Measurements from ENCODE around the gene OR5AN1.
"Not testable (repeated sequence)": the region's sequence is repeated elsewhere in the genome, so short reads cannot be mapped to it uniquely, and the experiment has no call there.

The OR5AN1 gene

DNA sequence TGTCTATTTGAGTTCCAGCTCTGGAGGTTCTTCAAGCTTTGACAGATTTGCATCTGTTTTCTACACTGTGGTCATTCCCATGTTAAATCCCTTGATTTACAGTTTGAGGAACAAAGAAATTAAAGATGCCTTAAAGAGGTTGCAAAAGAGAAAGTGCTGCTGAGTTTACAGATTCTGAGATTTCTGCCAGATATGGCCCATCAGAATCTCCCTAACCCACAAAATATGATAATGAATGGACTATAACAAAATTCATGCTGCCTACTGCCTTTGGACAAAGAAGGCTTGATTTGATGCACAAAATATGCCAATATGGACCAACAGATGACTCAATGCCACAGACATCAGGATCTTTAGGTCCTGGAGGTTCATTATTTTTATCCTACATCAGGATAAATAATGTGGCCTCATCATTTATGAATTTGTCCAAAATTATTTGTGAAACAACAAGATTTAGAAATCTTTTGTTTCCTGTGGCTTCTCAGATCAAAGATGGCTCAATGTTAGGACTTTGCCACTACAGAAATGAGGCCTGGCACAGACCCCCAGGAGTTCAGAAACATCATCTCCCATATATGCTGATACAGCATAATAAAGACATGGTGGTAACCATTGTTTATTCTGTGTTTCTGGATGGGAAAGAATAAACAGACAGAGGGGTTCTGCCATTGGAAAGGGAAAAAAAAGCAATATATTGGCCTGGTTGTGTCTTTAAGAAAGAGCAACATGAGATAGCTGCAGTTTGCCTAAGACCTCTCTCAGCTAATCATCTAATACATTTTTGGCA is 6.7 kb downstream of the OR5AN1 start:
- H3K9me3 ChIP-seq (ENCODE audit: control insufficient read depth, low read length): no peaks in the 10 kb centered on the region
- no peak for DNase-seq
- no peak overlapping the region for H2BK5ac ChIP-seq (ENCODE audit: low read depth, low read length, poor library complexity, severe bottlenecking)
- no peak overlapping the region for H4K8ac ChIP-seq (ENCODE audit: low read length)
- no peak overlapping the region for H2BK120ac ChIP-seq (ENCODE audit: low read depth, low read length)
- H2BK12ac ChIP-seq (ENCODE audit: low read length in 2 of 2): no peak overlapping the region
- H3K79me1 ChIP-seq (replicated peaks; ENCODE audit: low read length, poor library complexity, severe bottlenecking): no peaks in the 10 kb centered on the region
- H3K27ac ChIP-seq (ENCODE audit: low read length, poor library complexity, severe bottlenecking): no peak overlapping the region
- H2AFZ ChIP-seq (ENCODE audit: low read depth, low read length): no peak overlapping the region
- no peak overlapping the region for H4K91ac ChIP-seq (ENCODE audit: low read length)
- no peak overlapping the region for H3K23ac ChIP-seq (ENCODE audit: low read length in 2 of 2)
- H3K18ac ChIP-seq (ENCODE audit: low read depth in 1 of 2, low read length in 2 of 2): no peak overlapping the region
- no peaks in the 10 kb centered on the region for H3K4me1 ChIP-seq (ENCODE audit: control insufficient read depth, insufficient read depth, low read depth, low read length)
- H3K9ac ChIP-seq (ENCODE audit: low read length): no peak overlapping the region
- no peak overlapping the region for H2BK15ac ChIP-seq (ENCODE audit: low read depth, poor library complexity, severe bottlenecking)
- H2AK5ac ChIP-seq (ENCODE audit: low read length, severe bottlenecking): no peak overlapping the region
- H3K4me2 ChIP-seq (ENCODE audit: low read length, poor library complexity, severe bottlenecking): no peak overlapping the region
- no peak overlapping the region for H3K4me3 ChIP-seq (ENCODE audit: insufficient read depth in 1 of 2, low read depth in 1 of 2, low read length in 2 of 2)
- no peaks in the 10 kb centered on the region for H3K27me3 ChIP-seq (ENCODE audit: control insufficient read depth in 1 of 2, insufficient read depth in 1 of 2, low read length in 2 of 2)
- H3K4ac ChIP-seq (ENCODE audit: low read depth in 1 of 2, low read length in 2 of 2): no peak overlapping the region
- H3K14ac ChIP-seq (ENCODE audit: low read length in 2 of 2): no peak overlapping the region
- no peaks in the 10 kb centered on the region for H3K36me3 ChIP-seq (ENCODE audit: control insufficient read depth in 1 of 2, insufficient read depth in 2 of 2, low read depth in 1 of 2, low read length in 2 of 2)

DNA sequence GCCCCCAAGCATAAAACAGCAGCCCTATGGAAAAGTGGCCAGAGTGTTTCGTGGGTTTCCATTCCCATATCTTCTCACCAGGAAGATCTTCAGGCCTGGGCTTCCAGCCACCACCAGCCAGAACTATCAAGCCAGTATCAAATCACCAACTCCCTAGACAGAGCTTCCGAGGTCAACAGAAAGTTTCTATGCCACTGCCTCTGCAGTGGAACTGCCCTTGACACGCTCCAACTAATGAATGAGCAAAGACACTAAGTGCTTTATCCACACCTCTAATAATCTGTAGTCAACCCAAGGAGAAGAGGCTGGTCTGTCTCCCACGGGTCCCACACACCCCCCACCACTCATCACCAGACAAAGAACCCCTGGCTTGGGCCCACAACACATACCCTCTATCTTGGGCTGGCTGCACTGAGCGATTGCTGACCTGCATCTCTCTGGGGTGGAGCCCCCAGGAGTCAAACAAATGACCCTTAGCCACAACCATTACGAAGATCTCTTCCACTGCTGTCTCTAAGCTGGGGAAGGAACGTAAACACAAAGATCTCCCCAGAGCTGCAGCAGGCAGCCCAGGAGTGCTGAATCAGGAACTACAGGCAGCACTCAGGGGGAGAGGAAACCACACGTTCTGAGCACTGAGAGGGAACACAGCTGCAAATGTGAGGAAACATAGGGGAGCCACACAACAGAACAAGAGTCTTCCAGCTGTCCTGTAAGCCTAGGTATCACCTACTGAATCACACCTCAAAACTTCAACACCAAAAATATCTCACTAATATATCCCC is 9.7 kb downstream of the OR5AN1 start:
- Histone ChIP-seq H2BK120ac (ENCODE audit: low read depth, low read length) (no peak overlapping the region), H4K8ac (ENCODE audit: low read length) (no peak overlapping the region), H3K4me1 (ENCODE audit: control insufficient read depth, insufficient read depth, low read depth, low read length) (no peaks in the 10 kb centered on the region), H2AK5ac (ENCODE audit: low read length, severe bottlenecking) (no peak overlapping the region), H3K27ac (ENCODE audit: low read length, poor library complexity, severe bottlenecking) (no peak overlapping the region), H3K9me3 (ENCODE audit: control insufficient read depth, low read length) (peaks cover 3% of the 10 kb centered on the region), H3K4me2 (ENCODE audit: low read length, poor library complexity, severe bottlenecking) (no peak overlapping the region), H3K79me1 (replicated peaks; ENCODE audit: low read length, poor library complexity, severe bottlenecking) (no peaks in the 10 kb centered on the region), H3K4ac (ENCODE audit: low read depth in 1 of 2, low read length in 2 of 2) (no peak overlapping the region), H3K23ac (ENCODE audit: low read length in 2 of 2) (no peak overlapping the region), H4K91ac (ENCODE audit: low read length) (peak overlapping the region; percentile 39), H3K4me3 (ENCODE audit: insufficient read depth in 1 of 2, low read depth in 1 of 2, low read length in 2 of 2) (no peak overlapping the region), H3K9ac (ENCODE audit: low read length) (no peak overlapping the region), H3K36me3 (ENCODE audit: control insufficient read depth in 1 of 2, insufficient read depth in 2 of 2, low read depth in 1 of 2, low read length in 2 of 2) (no peaks in the 10 kb centered on the region), H3K27me3 (ENCODE audit: control insufficient read depth in 1 of 2, insufficient read depth in 1 of 2, low read length in 2 of 2) (no peaks in the 10 kb centered on the region), H2BK5ac (ENCODE audit: low read depth, low read length, poor library complexity, severe bottlenecking) (no peak overlapping the region), H2AFZ (ENCODE audit: low read depth, low read length) (no peak overlapping the region), H2BK12ac (ENCODE audit: low read length in 2 of 2) (no peak overlapping the region), H3K18ac (ENCODE audit: low read depth in 1 of 2, low read length in 2 of 2) (no peak overlapping the region), H3K14ac (ENCODE audit: low read length in 2 of 2) (no peak overlapping the region), H2BK15ac (ENCODE audit: low read depth, poor library complexity, severe bottlenecking) (no peak overlapping the region)
- no peak for DNase-seq
- WGBS: 36% methylated on average over 8 of the region's 8 CpGs

DNA sequence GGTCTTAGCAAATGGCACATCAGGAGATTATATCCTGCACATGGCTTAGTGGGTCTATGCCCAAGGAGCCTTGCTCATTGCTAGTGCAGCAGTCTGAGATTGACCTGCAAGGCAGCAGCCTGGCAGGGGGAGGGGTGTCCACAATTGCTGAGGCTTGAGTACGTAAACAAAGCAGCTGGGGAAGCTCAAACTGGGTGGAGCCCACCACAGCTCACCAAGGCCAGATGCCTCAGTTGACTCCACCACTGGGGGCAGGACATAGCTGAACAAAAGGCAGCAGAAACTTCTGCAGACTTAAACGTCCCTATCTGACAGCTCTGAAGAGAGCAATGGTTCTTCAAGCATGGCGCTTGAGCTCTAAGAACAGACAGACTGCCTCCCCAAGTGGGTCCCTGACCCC is 13.6 kb downstream of the OR5AN1 start:
- not testable (repeated sequence) for H2BK15ac ChIP-seq (ENCODE audit: low read depth, poor library complexity, severe bottlenecking); H3K27me3 ChIP-seq (ENCODE audit: control insufficient read depth in 1 of 2, insufficient read depth in 1 of 2, low read length in 2 of 2); H3K4me2 ChIP-seq (ENCODE audit: low read length, poor library complexity, severe bottlenecking); H3K36me3 ChIP-seq (ENCODE audit: control insufficient read depth in 1 of 2, insufficient read depth in 2 of 2, low read depth in 1 of 2, low read length in 2 of 2); H3K4me3 ChIP-seq (ENCODE audit: insufficient read depth in 1 of 2, low read depth in 1 of 2, low read length in 2 of 2); H2AFZ ChIP-seq (ENCODE audit: low read depth, low read length); H3K27ac ChIP-seq (ENCODE audit: low read length, poor library complexity, severe bottlenecking); H3K4me1 ChIP-seq (ENCODE audit: control insufficient read depth, insufficient read depth, low read depth, low read length); H2BK120ac ChIP-seq (ENCODE audit: low read depth, low read length); H3K4ac ChIP-seq (ENCODE audit: low read depth in 1 of 2, low read length in 2 of 2); H3K14ac ChIP-seq (ENCODE audit: low read length in 2 of 2); H3K18ac ChIP-seq (ENCODE audit: low read depth in 1 of 2, low read length in 2 of 2); DNase-seq; H4K91ac ChIP-seq (ENCODE audit: low read length); H3K23ac ChIP-seq (ENCODE audit: low read length in 2 of 2); H3K79me1 ChIP-seq (replicated peaks; ENCODE audit: low read length, poor library complexity, severe bottlenecking); H4K8ac ChIP-seq (ENCODE audit: low read length); H2BK5ac ChIP-seq (ENCODE audit: low read depth, low read length, poor library complexity, severe bottlenecking); H3K9ac ChIP-seq (ENCODE audit: low read length); H2BK12ac ChIP-seq (ENCODE audit: low read length in 2 of 2); H2AK5ac ChIP-seq (ENCODE audit: low read length, severe bottlenecking); H3K9me3 ChIP-seq (ENCODE audit: control insufficient read depth, low read length)
- 41% methylated on average over 3 of the region's 3 CpGs for WGBS

DNA sequence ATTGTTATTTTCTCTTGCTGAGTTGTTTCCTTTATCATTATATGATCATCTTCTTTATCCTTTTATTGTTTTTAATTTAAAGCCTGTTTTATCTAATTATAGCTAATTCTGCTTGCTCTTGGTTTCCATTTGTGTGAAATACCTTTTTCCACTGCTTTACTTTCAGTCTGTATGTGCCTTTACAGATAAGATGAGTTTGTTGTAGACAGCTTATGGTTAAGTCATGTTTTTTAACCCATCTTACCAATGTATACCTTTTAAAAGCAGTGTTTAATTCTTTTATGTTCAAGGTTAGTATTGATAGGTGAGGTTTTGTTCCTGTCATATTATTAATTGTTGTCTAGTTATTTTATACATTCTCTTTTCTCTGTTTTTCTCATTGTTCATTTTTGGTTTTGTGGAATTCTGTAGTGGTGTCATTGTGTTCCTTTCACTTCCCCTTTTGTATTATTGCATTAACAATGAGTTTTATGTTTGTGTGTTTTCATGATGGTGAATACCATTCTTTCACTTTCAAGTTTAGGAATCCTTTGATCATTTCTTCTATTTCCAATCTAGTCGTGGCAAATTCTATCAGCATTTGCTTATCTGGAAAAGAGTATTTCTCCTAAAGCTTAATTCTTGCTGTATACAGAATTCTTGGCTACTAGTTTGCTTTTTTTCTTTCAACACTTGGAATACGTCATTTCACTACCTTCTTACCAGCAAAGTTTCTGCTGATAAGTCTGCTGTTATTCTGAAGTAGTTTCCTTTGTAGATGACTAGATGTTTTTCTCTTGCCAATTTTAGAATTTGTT is 21.8 kb downstream of the OR5AN1 start:
- Histone ChIP-seq H2BK15ac (ENCODE audit: low read depth, poor library complexity, severe bottlenecking) (no peak overlapping the region), H4K8ac (ENCODE audit: low read length) (no peak overlapping the region)

More for the DNA sequence above, 21.8 kb downstream of the OR5AN1 start:
- no peak overlapping the region for H3K9ac ChIP-seq (ENCODE audit: low read length)
- H3K36me3 ChIP-seq (ENCODE audit: control insufficient read depth in 1 of 2, insufficient read depth in 2 of 2, low read depth in 1 of 2, low read length in 2 of 2): no peaks in the 10 kb centered on the region
- no peak overlapping the region for H3K27ac ChIP-seq (ENCODE audit: low read length, poor library complexity, severe bottlenecking)
- H3K79me1 ChIP-seq (replicated peaks; ENCODE audit: low read length, poor library complexity, severe bottlenecking): no peaks in the 10 kb centered on the region
- no peak overlapping the region for H2AK5ac ChIP-seq (ENCODE audit: low read length, severe bottlenecking)
- no peak overlapping the region for H3K4me2 ChIP-seq (ENCODE audit: low read length, poor library complexity, severe bottlenecking)
- no peak overlapping the region for H2BK120ac ChIP-seq (ENCODE audit: low read depth, low read length)
- H3K4me3 ChIP-seq (ENCODE audit: insufficient read depth in 1 of 2, low read depth in 1 of 2, low read length in 2 of 2): no peak overlapping the region
- no peak overlapping the region for H3K4ac ChIP-seq (ENCODE audit: low read depth in 1 of 2, low read length in 2 of 2)
- H3K23ac ChIP-seq (ENCODE audit: low read length in 2 of 2): no peak overlapping the region
- H3K18ac ChIP-seq (ENCODE audit: low read depth in 1 of 2, low read length in 2 of 2): no peak overlapping the region
- no peaks in the 10 kb centered on the region for H3K4me1 ChIP-seq (ENCODE audit: control insufficient read depth, insufficient read depth, low read depth, low read length)
- no peak overlapping the region for H3K14ac ChIP-seq (ENCODE audit: low read length in 2 of 2)
- H2BK12ac ChIP-seq (ENCODE audit: low read length in 2 of 2): no peak overlapping the region
- no peak for DNase-seq
- H4K91ac ChIP-seq (ENCODE audit: low read length): no peak overlapping the region
- H2BK5ac ChIP-seq (ENCODE audit: low read depth, low read length, poor library complexity, severe bottlenecking): no peak overlapping the region
- H3K9me3 ChIP-seq (ENCODE audit: control insufficient read depth, low read length): peaks cover 13% of the 10 kb centered on the region
- no peaks in the 10 kb centered on the region for H3K27me3 ChIP-seq (ENCODE audit: control insufficient read depth in 1 of 2, insufficient read depth in 1 of 2, low read length in 2 of 2)
- no peak overlapping the region for H2AFZ ChIP-seq (ENCODE audit: low read depth, low read length)
- no CpG with 5 or more reads among the region's 2 CpGs for WGBS
